Coronary artery (tissue), 2 donors: ENCODE results near the gene ZMIZ1.

Source experiments
- DNase-seq: peaks from one replicate; pipeline ENCODE4 v3.0.0-alpha.2; 2017; ENCODE audit warnings: low spot score
- H3K27ac ChIP-seq, 2 donors: fragments of 200-600 bp; sonication (generic); one replicate each; pipeline ENCODE4 v1.5.1; 2016 to 2019
- H3K4me3 ChIP-seq: fragments of 200-600 bp; sonication (generic); 2 replicates; pipeline ENCODE4 v1.5.1; 2016; ENCODE audit warnings: mild to moderate bottlenecking, moderate library complexity
- TF ChIP-seq, protein P1 (sequence below): fragments of 200-600 bp; sonication (generic); IDR thresholded peaks from one replicate; pipeline ENCODE4 v1.5.1; 2019; ENCODE audit warnings: antibody characterized with exemption

The ZMIZ1 gene

GRCh38 chr10:79303631-79304478 lies 235.1 kb downstream of the ZMIZ1 start:
- H3K4me3 ChIP-seq: no peak overlapping the region
- TF ChIP-seq, protein P1, sequence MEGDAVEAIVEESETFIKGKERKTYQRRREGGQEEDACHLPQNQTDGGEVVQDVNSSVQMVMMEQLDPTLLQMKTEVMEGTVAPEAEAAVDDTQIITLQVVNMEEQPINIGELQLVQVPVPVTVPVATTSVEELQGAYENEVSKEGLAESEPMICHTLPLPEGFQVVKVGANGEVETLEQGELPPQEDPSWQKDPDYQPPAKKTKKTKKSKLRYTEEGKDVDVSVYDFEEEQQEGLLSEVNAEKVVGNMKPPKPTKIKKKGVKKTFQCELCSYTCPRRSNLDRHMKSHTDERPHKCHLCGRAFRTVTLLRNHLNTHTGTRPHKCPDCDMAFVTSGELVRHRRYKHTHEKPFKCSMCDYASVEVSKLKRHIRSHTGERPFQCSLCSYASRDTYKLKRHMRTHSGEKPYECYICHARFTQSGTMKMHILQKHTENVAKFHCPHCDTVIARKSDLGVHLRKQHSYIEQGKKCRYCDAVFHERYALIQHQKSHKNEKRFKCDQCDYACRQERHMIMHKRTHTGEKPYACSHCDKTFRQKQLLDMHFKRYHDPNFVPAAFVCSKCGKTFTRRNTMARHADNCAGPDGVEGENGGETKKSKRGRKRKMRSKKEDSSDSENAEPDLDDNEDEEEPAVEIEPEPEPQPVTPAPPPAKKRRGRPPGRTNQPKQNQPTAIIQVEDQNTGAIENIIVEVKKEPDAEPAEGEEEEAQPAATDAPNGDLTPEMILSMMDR: no peak
- DNase-seq: no peak
- H3K27ac ChIP-seq: no peak overlapping the region

DNA sequence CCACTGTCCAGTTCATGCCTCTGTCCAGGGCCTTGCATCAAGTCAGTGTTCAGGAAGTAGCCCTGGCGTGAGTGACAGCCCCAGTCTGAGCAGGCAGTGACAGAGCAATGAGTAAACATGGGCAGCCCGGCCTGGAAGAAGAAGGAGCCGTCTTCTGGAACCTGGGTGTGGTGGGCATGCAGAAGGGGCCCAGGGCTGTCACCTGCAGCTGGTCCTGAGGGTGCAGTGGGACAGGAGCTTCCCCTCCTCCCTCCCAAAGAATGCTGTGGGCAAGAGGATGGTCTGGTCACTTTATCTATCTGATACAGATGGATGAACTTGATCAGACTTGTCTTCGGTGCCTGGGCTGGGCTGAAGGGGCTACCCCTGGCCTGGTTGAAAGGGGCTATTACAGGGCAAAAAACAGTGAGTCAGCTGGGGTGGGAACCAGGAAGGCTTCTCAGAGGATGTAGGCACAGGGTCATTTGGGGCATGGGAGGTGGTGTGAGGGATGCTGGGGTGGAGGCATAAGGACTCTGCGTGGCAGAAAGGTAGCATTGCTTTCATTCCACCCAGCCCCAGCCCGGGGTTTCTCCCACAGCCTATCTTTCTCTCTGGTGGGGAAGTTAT lies 235.8 kb downstream of the ZMIZ1 start:
- Histone ChIP-seq H3K4me3 (no peak overlapping the region), H3K27ac (no peak overlapping the region)
- TF ChIP-seq, protein P1: no peak
- no peak for DNase-seq

GRCh38 chr10:79305515-79305914 lies 236.7 kb downstream of the ZMIZ1 start:
- DNase-seq: no peak
- TF ChIP-seq, protein P1: no peak
- H3K4me3 ChIP-seq: no peak overlapping the region
- H3K27ac ChIP-seq: no peak overlapping the region

DNA sequence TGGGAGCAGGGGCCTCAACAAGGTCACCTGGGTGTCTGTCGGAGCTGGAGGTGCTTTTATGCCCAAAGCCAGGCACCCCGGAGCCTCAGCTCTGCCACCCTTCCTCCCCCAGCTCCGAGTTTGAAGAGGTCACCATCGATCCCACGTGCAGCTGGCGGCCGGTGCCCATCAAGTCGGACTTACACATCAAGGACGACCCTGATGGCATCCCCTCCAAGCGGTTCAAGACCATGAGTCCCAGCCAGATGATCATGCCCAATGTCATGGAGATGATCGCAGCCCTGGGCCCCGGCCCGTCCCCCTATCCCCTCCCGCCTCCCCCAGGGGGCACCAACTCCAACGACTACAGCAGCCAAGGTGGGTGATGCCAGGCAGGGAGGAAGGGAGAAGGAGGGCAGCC lies 237.2 kb downstream of the ZMIZ1 start:
- TF ChIP-seq, protein P1: no peak
- no peak overlapping the region for H3K4me3 ChIP-seq
- H3K27ac ChIP-seq: no peak overlapping the region
- no peak for DNase-seq

GRCh38 chr10:79306644-79307220 lies 238.0 kb downstream of the ZMIZ1 start:
- no peak for DNase-seq
- Histone ChIP-seq H3K4me3 (no peak overlapping the region), H3K27ac (no peak overlapping the region)
- TF ChIP-seq, protein P1: no peak

- no peak overlapping the region for H3K27ac ChIP-seq
- TF ChIP-seq, protein P1: no peak
- no peak for DNase-seq
- H3K4me3 ChIP-seq: no peak overlapping the region
Observed at GRCh38 chr10:79308016-79308415, 239.2 kb downstream of the ZMIZ1 start.
